Neuronal stem cell (in vitro differentiated cells): ENCODE results near the gene VAPB.

Source experiments
- DNase-seq: peaks from one replicate; pipeline ENCODE4 v3.0.0-alpha.2; 2013; ENCODE audit warnings: low spot score
- H2AFZ ChIP-seq: one replicate; pipeline ENCODE4 v1.6.1; 2013; ENCODE audit warnings: mild to moderate bottlenecking, low read length, inconsistent platforms
- H2AK5ac ChIP-seq: 2 replicates; pipeline ENCODE4 v1.6.1; 2013; ENCODE audit warnings: low read depth, mild to moderate bottlenecking, inconsistent platforms, low read length, moderate library complexity, mixed read lengths
- H2BK120ac ChIP-seq: 2 replicates; pipeline ENCODE4 v1.6.1; 2013; ENCODE audit warnings: low read depth, mild to moderate bottlenecking, inconsistent platforms, low read length, moderate library complexity, mixed read lengths
- H2BK12ac ChIP-seq: one replicate; pipeline ENCODE4 v1.6.1; 2013; ENCODE audit warnings: low read length, inconsistent platforms
- H2BK15ac ChIP-seq: 2 replicates; pipeline ENCODE4 v1.6.1; 2013; ENCODE audit warnings: mild to moderate bottlenecking, low read length, inconsistent platforms, mixed read lengths
- H2BK5ac ChIP-seq: one replicate; pipeline ENCODE4 v1.6.1; 2013; ENCODE audit warnings: inconsistent platforms, mild to moderate bottlenecking, low read length, moderate library complexity
- H3K14ac ChIP-seq: one replicate; pipeline ENCODE4 v1.6.1; 2013; ENCODE audit warnings: low read length, inconsistent platforms
- H3K18ac ChIP-seq: 2 replicates; pipeline ENCODE4 v1.6.1; 2013; ENCODE audit warnings: low read length, inconsistent platforms
- H3K23ac ChIP-seq: 2 replicates; pipeline ENCODE4 v1.6.1; 2013; ENCODE audit warnings: low read depth, mild to moderate bottlenecking, mixed read lengths, low read length, inconsistent platforms; ENCODE audit not compliant: poor library complexity
- H3K27ac ChIP-seq: replicated peaks from 3 replicates; pipeline ENCODE4 v1.5.1; 2013; ENCODE audit warnings: low read length, inconsistent platforms
- H3K27me3 ChIP-seq, 3 experiments: 2 replicates each; pipeline ENCODE4 v1.6.1; 2013; ENCODE audit warnings: low read length in 3 of 3, mild to moderate bottlenecking in 2 of 3, inconsistent platforms in 1 of 3, low read depth in 1 of 3, mixed read lengths in 1 of 3, moderate library complexity in 1 of 3; ENCODE audit not compliant: control insufficient read depth in 3 of 3, insufficient read depth in 3 of 3
- H3K36me3 ChIP-seq, 2 donors: replicated peaks in 1 of 2; 2 replicates each; pipeline ENCODE4 v1.6.1; 2013; ENCODE audit warnings: low read length in 2 of 2; ENCODE audit not compliant: control insufficient read depth in 2 of 2, insufficient read depth in 2 of 2
- H3K4ac ChIP-seq: 2 replicates; pipeline ENCODE4 v1.6.1; 2013; ENCODE audit warnings: inconsistent platforms, mild to moderate bottlenecking, low read length, moderate library complexity
- H3K4me1 ChIP-seq, 2 donors: 1 replicate in 1 of 2; 2 replicates in 1 of 2; pipeline ENCODE4 v1.6.1; 2013; ENCODE audit warnings: low read length in 2 of 2, low read depth in 1 of 2; ENCODE audit not compliant: control insufficient read depth in 2 of 2, insufficient read depth in 1 of 2
- H3K4me2 ChIP-seq: one replicate; pipeline ENCODE4 v1.6.1; 2013; ENCODE audit warnings: mild to moderate bottlenecking, low read length, inconsistent platforms; ENCODE audit not compliant: insufficient read depth, poor library complexity, severe bottlenecking
- H3K4me3 ChIP-seq, 2 donors: 2 replicates each; pipeline ENCODE4 v1.5.1; 2013; ENCODE audit warnings: low read length in 2 of 2, mild to moderate bottlenecking in 2 of 2, inconsistent platforms in 1 of 2, moderate library complexity in 1 of 2
- H3K79me1 ChIP-seq: one replicate; pipeline ENCODE4 v1.6.1; 2013; ENCODE audit warnings: low read depth, mild to moderate bottlenecking, inconsistent platforms, low read length, moderate library complexity
- H3K9ac ChIP-seq: one replicate; pipeline ENCODE4 v1.6.1; 2013; ENCODE audit warnings: mild to moderate bottlenecking, low read depth, low read length, inconsistent platforms; ENCODE audit not compliant: poor library complexity
- H3K9me3 ChIP-seq, 2 donors: replicated peaks in 1 of 2; 2 replicates each; pipeline versions ENCODE3 to v1.6.1; 2013; ENCODE audit warnings: low read length in 2 of 2, mild to moderate bottlenecking in 2 of 2, inconsistent platforms in 1 of 2, low read depth in 1 of 2, mixed read lengths in 1 of 2, moderate library complexity in 1 of 2; ENCODE audit not compliant: control insufficient read depth in 2 of 2, insufficient read depth in 1 of 2
- H4K8ac ChIP-seq: one replicate; pipeline ENCODE4 v1.6.1; 2013; ENCODE audit warnings: low read depth, mild to moderate bottlenecking, inconsistent platforms, low read length, moderate library complexity
- H4K91ac ChIP-seq: one replicate; pipeline ENCODE4 v1.6.1; 2013; ENCODE audit warnings: low read length, low read depth, mild to moderate bottlenecking, inconsistent platforms; ENCODE audit not compliant: poor library complexity
- WGBS, 2 donors: extraction: QIAGEN DNeasy Blood & Tissue Kit; methylation state at CpG; one replicate each; pipeline ENCODE4 v1.1.7; 2013; ENCODE audit warnings: missing lambda C conversion rate in 2 of 2, mixed read lengths in 1 of 2; ENCODE audit not compliant: insufficient read length in 2 of 2, insufficient replicate concordance in 1 of 2; ENCODE audit errors: extremely low coverage in 2 of 2; 5-methylcytosine and 5-hydroxymethylcytosine counted together

The VAPB gene

DNA sequence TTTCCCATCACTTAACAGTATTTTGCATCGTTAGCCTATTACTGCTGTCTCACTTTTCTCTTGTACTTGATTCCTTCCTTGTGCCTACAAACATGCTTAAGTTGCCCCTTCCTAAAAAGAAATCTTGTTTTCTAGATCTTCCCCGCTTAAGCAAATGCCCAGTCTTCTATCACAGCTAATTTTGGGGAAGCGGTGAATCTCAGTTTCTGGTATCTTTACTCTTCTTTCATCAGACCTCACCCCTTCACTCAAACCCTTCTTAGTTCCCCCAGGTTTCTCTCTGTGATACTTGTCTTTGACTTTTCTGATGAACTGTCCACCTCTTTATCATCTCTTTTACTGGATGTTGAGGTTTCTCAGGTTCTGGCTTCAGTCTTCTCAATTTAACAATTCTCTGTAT lies 14.2 kb downstream of the VAPB start:
- Histone ChIP-seq H3K9me3 (peaks cover 0 to 5% of the 10 kb centered on the region in 2 donors), H3K79me1 (peaks cover 3% of the 10 kb centered on the region), H3K36me3 (peaks cover 0 to 9% of the 10 kb centered on the region in 2 donors), H3K27me3 (no peaks in the 10 kb centered on the region), H2BK120ac (no peak overlapping the region), H2AK5ac (no peak overlapping the region), H3K4ac (no peak overlapping the region), H2BK12ac (no peak overlapping the region), H3K14ac (no peak overlapping the region), H2BK15ac (no peak overlapping the region), H3K4me2 (no peak overlapping the region), H3K18ac (no peak overlapping the region), H3K27ac (no peak overlapping the region), H2BK5ac (no peak overlapping the region), H2AFZ (no peak overlapping the region), H4K91ac (no peak overlapping the region), H3K23ac (no peak overlapping the region), H3K9ac (no peak overlapping the region), H3K4me1 (no peaks in the 10 kb centered on the region), H3K4me3 (no peak overlapping the region), H4K8ac (no peak overlapping the region)
- DNase-seq, result no peak
- no CpG with 5 or more reads among the region's 3 CpGs for WGBS, 2 donors

GRCh38 chr20:58405504-58406291 lies 16.7 kb downstream of the VAPB start:
- WGBS, 2 donors, result no CpG with 5 or more reads among the region's 11 CpGs

GRCh38 chr20:58406422-58407001 lies 17.5 kb downstream of the VAPB start:
- no peak overlapping the region for H3K4me3 ChIP-seq
- no peak overlapping the region for H2AFZ ChIP-seq
- H3K36me3 ChIP-seq, result peaks cover 0 to 4% of the 10 kb centered on the region in 2 donors
- H2BK120ac ChIP-seq, result no peak overlapping the region
- no peak overlapping the region for H2BK15ac ChIP-seq
- no peak overlapping the region for H3K9ac ChIP-seq
- peaks cover 0 to 2% of the 10 kb centered on the region in 2 donors for H3K4me1 ChIP-seq
- peaks cover 0 to 1% of the 10 kb centered on the region in 2 donors for H3K9me3 ChIP-seq
- no peak overlapping the region for H3K4ac ChIP-seq
- H2BK12ac ChIP-seq, result no peak overlapping the region
- no peak overlapping the region for H3K23ac ChIP-seq
- H3K14ac ChIP-seq, result no peak overlapping the region
- H2AK5ac ChIP-seq, result no peak overlapping the region
- no peaks in the 10 kb centered on the region for H3K27me3 ChIP-seq
- no peak overlapping the region for H4K8ac ChIP-seq
- no peak for DNase-seq
- no peak overlapping the region for H3K27ac ChIP-seq
- H3K4me2 ChIP-seq, result no peak overlapping the region
- H3K79me1 ChIP-seq, result peaks cover 3% of the 10 kb centered on the region
- no peak overlapping the region for H3K18ac ChIP-seq
- WGBS, 2 donors, result no CpG with 5 or more reads among the region's 4 CpGs
- no peak overlapping the region for H4K91ac ChIP-seq
- H2BK5ac ChIP-seq, result no peak overlapping the region

More at GRCh38 chr20:58405504-58406291, 16.7 kb downstream of the VAPB start:
- Histone ChIP-seq H2BK15ac (no peak overlapping the region), H3K4ac (no peak overlapping the region), H3K4me3 (no peak overlapping the region), H2BK5ac (no peak overlapping the region), H3K36me3 (peaks cover 0 to 3% of the 10 kb centered on the region in 2 donors), H3K27ac (no peak overlapping the region), H3K27me3 (no peaks in the 10 kb centered on the region), H4K8ac (no peak overlapping the region), H3K14ac (no peak overlapping the region), H3K18ac (no peak overlapping the region), H3K79me1 (peaks cover 3% of the 10 kb centered on the region), H2BK12ac (no peak overlapping the region), H3K4me2 (no peak overlapping the region), H3K4me1 (peaks cover 0 to 2% of the 10 kb centered on the region in 2 donors), H2AK5ac (no peak overlapping the region), H3K9ac (no peak overlapping the region), H3K23ac (no peak overlapping the region), H2BK120ac (no peak overlapping the region), H3K9me3 (peaks cover under 1% of the 10 kb centered on the region in 2 donors), H2AFZ (no peak overlapping the region), H4K91ac (no peak overlapping the region)
- no peak for DNase-seq

- H2AFZ ChIP-seq, result no peak overlapping the region
- H2BK5ac ChIP-seq, result no peak overlapping the region
- no peak overlapping the region for H3K18ac ChIP-seq
- H2AK5ac ChIP-seq, result no peak overlapping the region
- H3K4me3 ChIP-seq, result no peak overlapping the region
- no peak for DNase-seq
- no peak overlapping the region for H2BK15ac ChIP-seq
- no peak overlapping the region for H3K23ac ChIP-seq
- no peak overlapping the region for H3K27ac ChIP-seq
- H3K79me1 ChIP-seq, result peaks cover 3% of the 10 kb centered on the region
- H3K9me3 ChIP-seq, result peaks cover 1 to 5% of the 10 kb centered on the region in 2 donors
- H3K9ac ChIP-seq, result no peak overlapping the region
- H3K36me3 ChIP-seq, result peaks cover 0 to 4% of the 10 kb centered on the region in 2 donors
- peaks cover 0 to 2% of the 10 kb centered on the region in 2 donors for H3K4me1 ChIP-seq
- no peak overlapping the region for H3K4ac ChIP-seq
- H4K91ac ChIP-seq, result no peak overlapping the region
- no peaks in the 10 kb centered on the region for H3K27me3 ChIP-seq
- H4K8ac ChIP-seq, result no peak overlapping the region
- H2BK12ac ChIP-seq, result no peak overlapping the region
- H3K14ac ChIP-seq, result no peak overlapping the region
- H3K4me2 ChIP-seq, result no peak overlapping the region
- no CpG with 5 or more reads among the region's 4 CpGs for WGBS, 2 donors
- no peak overlapping the region for H2BK120ac ChIP-seq
Observed at GRCh38 chr20:58407201-58407873, 18.3 kb downstream of the VAPB start.
